Testis (tissue), 3 donors: ENCODE data around the gene AOAH. TPM values are rescaled to one million over a fixed set of nuclear protein-coding genes. Genes with fewer than 3 reads are reported as not detected.

Experiments
- DNase-seq: peaks from one replicate; pipeline ENCODE4 v3.0.0-alpha.2; 2019
- H3K27ac ChIP-seq, 2 donors: fragments of 200-600 bp; sonication (generic); one replicate each; pipeline ENCODE4 v1.5.1; 2019
- H3K27me3 ChIP-seq: fragments of 200-600 bp; sonication (generic); one replicate; pipeline ENCODE4 v1.5.1; 2019
- H3K36me3 ChIP-seq: fragments of 200-600 bp; sonication (generic); one replicate; pipeline ENCODE4 v1.5.1; 2017; ENCODE audit warnings: low read depth; ENCODE audit errors: missing control alignments
- H3K4me1 ChIP-seq: fragments of 200-600 bp; sonication (generic); one replicate; pipeline ENCODE4 v1.5.1; 2019
- H3K4me3 ChIP-seq, 2 donors: fragments of 200-600 bp; sonication (generic); one replicate each; pipeline ENCODE4 v1.5.1; 2017 to 2019
- H3K9me3 ChIP-seq: fragments of 200-600 bp; sonication (generic); one replicate; pipeline ENCODE4 v1.5.1; 2017
- CTCF ChIP-seq, 3 experiments: fragments of 450-650 bp in 2 of 3; fragments of 200-600 bp in 1 of 3; sonication (generic) in 1 of 3; IDR thresholded peaks; one replicate each; pipeline ENCODE4 v1.5.1; 2016 to 2019; ENCODE audit warnings: antibody characterized with exemption in 3 of 3, mild to moderate bottlenecking in 2 of 3, moderate library complexity in 1 of 3
- POLR2A ChIP-seq: fragments of 450-650 bp; IDR thresholded peaks from one replicate; pipeline ENCODE4 v1.6.1; 2017; ENCODE audit warnings: antibody characterized with exemption, mild to moderate bottlenecking, moderate library complexity
- WGBS, 2 donors: methylation state at CpG; one replicate each; pipeline ENCODE4 v1.1.5; 2018; 5-methylcytosine and 5-hydroxymethylcytosine counted together
- intact Hi-C: fragments of 100-400 bp; cut with DNase I; formaldehyde crosslinking; loops from one replicate; pipeline ENCODE4 v1.15.1; 2023; ENCODE audit warnings: low total_unique reads
- polyA plus RNA-seq: library from polyadenylated mRNA; stranded (reverse); fragments of 350-450 nt; fragmentation: Illumina TruSeq; extraction: RNeasy Lipid Tissue Mini Kit (QIAGEN cat#74804); gene quantifications from one replicate; pipeline ENCODE4 v1.2.3, GENCODE V29; 2014; ENCODE audit warnings: low read depth, low replicate concordance; ENCODE audit not compliant: insufficient read depth
- total RNA-seq, 2 donors: library from RNA; depleted of rRNA; stranded (reverse); fragments of >200 nt; gene quantifications; one replicate each; pipeline ENCODE4 v1.2.3, GENCODE V29; 2016

AOAH gene
- total and polyA plus RNA-seq, 3 donors from 2014 or later, result 1.7 to 4.6 (median 3.8) TPM

GRCh38 chr7:36734731-36735130 lies 10.4 kb upstream of the AOAH start:
- TF ChIP-seq CTCF (IDR thresholded peaks at IDR 0.05) (no peak), POLR2A (no peak)
- Histone ChIP-seq H3K27ac (no peak overlapping the region), H3K36me3 (no peaks in the 10 kb centered on the region), H3K9me3 (no peaks in the 10 kb centered on the region), H3K4me3 (no peak overlapping the region), H3K4me1 (no peaks in the 10 kb centered on the region), H3K27me3 (no peaks in the 10 kb centered on the region)
- intact Hi-C loops, result no loop called here
- no peak for DNase-seq
- 84 to 93% methylated on average over 3 of the region's 3 CpGs for WGBS, 2 donors

- H3K4me3 ChIP-seq, result no peak overlapping the region
- no peaks in the 10 kb centered on the region for H3K4me1 ChIP-seq
- H3K36me3 ChIP-seq, result no peaks in the 10 kb centered on the region
- TF ChIP-seq POLR2A (no peak), CTCF (IDR thresholded peaks at IDR 0.05) (no peak)
- H3K27me3 ChIP-seq, result no peaks in the 10 kb centered on the region
- no peak for DNase-seq
- H3K27ac ChIP-seq, result no peak overlapping the region
- intact Hi-C loops, result no loop called here
- 93 to 97% methylated on average over 3 of the region's 3 CpGs for WGBS, 2 donors
- H3K9me3 ChIP-seq, result no peaks in the 10 kb centered on the region
Measured at GRCh38 chr7:36733411-36733810, 9.1 kb upstream of the AOAH start.

GRCh38 chr7:36732806-36733205 lies 8.5 kb upstream of the AOAH start:
- no peak for DNase-seq

GRCh38 chr7:36730046-36730445 lies 5.8 kb upstream of the AOAH start:
- no peak overlapping the region for H3K27ac ChIP-seq
- WGBS, 2 donors, result 95 to 97% methylated on average over 2 of the region's 2 CpGs
- intact Hi-C loops, result no loop called here
- H3K4me3 ChIP-seq, result no peak overlapping the region
- H3K27me3 ChIP-seq, result no peaks in the 10 kb centered on the region
- no peaks in the 10 kb centered on the region for H3K36me3 ChIP-seq
- no peak for DNase-seq
- TF ChIP-seq POLR2A, result no peak
- no peak for TF ChIP-seq CTCF (IDR thresholded peaks at IDR 0.05)
- H3K4me1 ChIP-seq, result no peaks in the 10 kb centered on the region
- no peaks in the 10 kb centered on the region for H3K9me3 ChIP-seq

More at GRCh38 chr7:36732806-36733205, 8.5 kb upstream of the AOAH start:
- TF ChIP-seq POLR2A, result no peak
- no peak for TF ChIP-seq CTCF (IDR thresholded peaks at IDR 0.05)
- intact Hi-C loops, result no loop called here
- H3K4me3 ChIP-seq, result no peak overlapping the region
- no peaks in the 10 kb centered on the region for H3K36me3 ChIP-seq
- H3K9me3 ChIP-seq, result no peaks in the 10 kb centered on the region
- H3K4me1 ChIP-seq, result no peaks in the 10 kb centered on the region
- WGBS, 2 donors, result 90 to 100% methylated on average over 1 of the region's 1 CpG
- H3K27ac ChIP-seq, result no peak overlapping the region
- no peaks in the 10 kb centered on the region for H3K27me3 ChIP-seq

GRCh38 chr7:36728143-36728542 lies 3.8 kb upstream of the AOAH start:
- no peaks in the 10 kb centered on the region for H3K9me3 ChIP-seq
- no peaks in the 10 kb centered on the region for H3K36me3 ChIP-seq
- no peak overlapping the region for H3K27ac ChIP-seq
- TF ChIP-seq CTCF (IDR thresholded peaks at IDR 0.05), result no peak
- TF ChIP-seq POLR2A, result no peak
- WGBS, 2 donors, result 85 to 86% methylated on average over 2 of the region's 2 CpGs
- no peaks in the 10 kb centered on the region for H3K4me1 ChIP-seq
- DNase-seq, result no peak
- H3K4me3 ChIP-seq, result no peak overlapping the region
- H3K27me3 ChIP-seq, result no peaks in the 10 kb centered on the region
- intact Hi-C loops, result no loop called here
